Mesenchymal stem cell (in vitro differentiated cells and primary cell): ENCODE results near the gene ADGRL3.
A peak's percentile ranks its signal among the peaks of the same experiment; 100 is the strongest.

Source experiments
- DNase-seq: peaks from one replicate; pipeline ENCODE4 v3.0.0-alpha.2; 2013
- H2AFZ ChIP-seq: one replicate; pipeline ENCODE4 v1.6.1; 2013; ENCODE audit warnings: low read depth, mild to moderate bottlenecking, control low read depth, inconsistent platforms, low read length, moderate library complexity
- H2AK5ac ChIP-seq: 2 replicates; pipeline ENCODE4 v1.6.1; 2013; ENCODE audit warnings: low read length, moderate library complexity, mild to moderate bottlenecking, inconsistent platforms; ENCODE audit not compliant: severe bottlenecking
- H2BK120ac ChIP-seq: one replicate; pipeline ENCODE4 v1.6.1; 2013; ENCODE audit warnings: low read depth, mild to moderate bottlenecking, inconsistent platforms, low read length, moderate library complexity
- H2BK12ac ChIP-seq, 2 experiments: one replicate each; pipeline ENCODE4 v1.6.1; 2013; ENCODE audit warnings: inconsistent platforms in 2 of 2, low read length in 2 of 2, mild to moderate bottlenecking in 2 of 2, moderate library complexity in 2 of 2, control low read depth in 1 of 2
- H2BK15ac ChIP-seq: one replicate; pipeline ENCODE4 v1.6.1; 2013; ENCODE audit warnings: mild to moderate bottlenecking, low read depth, inconsistent platforms; ENCODE audit not compliant: poor library complexity, severe bottlenecking
- H2BK5ac ChIP-seq: 2 replicates; pipeline ENCODE4 v1.6.1; 2013; ENCODE audit warnings: low read depth, mild to moderate bottlenecking, low read length, control low read depth, inconsistent platforms; ENCODE audit not compliant: poor library complexity, severe bottlenecking
- H3K14ac ChIP-seq, 2 experiments: one replicate each; pipeline ENCODE4 v1.6.1; 2013; ENCODE audit warnings: inconsistent platforms in 2 of 2, low read length in 2 of 2, control low read depth in 1 of 2, mild to moderate bottlenecking in 1 of 2, moderate library complexity in 1 of 2
- H3K18ac ChIP-seq, 2 experiments: one replicate each; pipeline ENCODE4 v1.6.1; 2013; ENCODE audit warnings: inconsistent platforms in 2 of 2, low read length in 2 of 2, control low read depth in 1 of 2, low read depth in 1 of 2, mild to moderate bottlenecking in 1 of 2
- H3K23ac ChIP-seq, 2 experiments: one replicate each; pipeline ENCODE4 v1.6.1; 2013; ENCODE audit warnings: inconsistent platforms in 2 of 2, low read length in 2 of 2, mild to moderate bottlenecking in 2 of 2, moderate library complexity in 2 of 2, control low read depth in 1 of 2
- H3K27ac ChIP-seq: 2 replicates; pipeline ENCODE4 v1.5.1; 2013; ENCODE audit warnings: mild to moderate bottlenecking, moderate library complexity, low read length, control low read depth, inconsistent platforms; ENCODE audit not compliant: poor library complexity, severe bottlenecking
- H3K27me3 ChIP-seq, 2 experiments: 2 replicates each; pipeline versions ENCODE4 v1.6.1 to v1.7.0; 2013; ENCODE audit warnings: low read length in 2 of 2, mild to moderate bottlenecking in 2 of 2, moderate library complexity in 2 of 2, control low read depth in 1 of 2, inconsistent platforms in 1 of 2; ENCODE audit not compliant: control insufficient read depth in 1 of 2, insufficient read depth in 1 of 2
- H3K36me3 ChIP-seq, 2 experiments: 2 replicates each; pipeline versions ENCODE4 v1.6.1 to v1.7.0; 2013; ENCODE audit warnings: low read length in 2 of 2, control low read depth in 1 of 2, inconsistent platforms in 1 of 2, low read depth in 1 of 2, mild to moderate bottlenecking in 1 of 2; ENCODE audit not compliant: insufficient read depth in 2 of 2, control insufficient read depth in 1 of 2
- H3K4ac ChIP-seq, 2 experiments: one replicate each; pipeline ENCODE4 v1.6.1; 2013; ENCODE audit warnings: inconsistent platforms in 2 of 2, low read length in 2 of 2, mild to moderate bottlenecking in 2 of 2, moderate library complexity in 2 of 2, control low read depth in 1 of 2, low read depth in 1 of 2
- H3K4me1 ChIP-seq: 2 replicates; pipeline ENCODE4 v1.6.1; 2013; ENCODE audit warnings: low read depth, low read length, control low read depth; ENCODE audit not compliant: control insufficient read depth, insufficient read depth
- H3K4me2 ChIP-seq: 2 replicates; pipeline ENCODE4 v1.6.1; 2013; ENCODE audit warnings: low read length, mild to moderate bottlenecking, inconsistent platforms; ENCODE audit not compliant: poor library complexity, severe bottlenecking
- H3K4me3 ChIP-seq, 2 experiments: 2 replicates each; pipeline versions ENCODE4 v1.5.1 to v1.7.0; 2013; ENCODE audit warnings: low read length in 2 of 2, mild to moderate bottlenecking in 2 of 2, control low read depth in 1 of 2, low read depth in 1 of 2; ENCODE audit not compliant: insufficient read depth in 1 of 2
- H3K79me1 ChIP-seq: replicated peaks from 2 replicates; pipeline ENCODE4 v1.6.1; 2013; ENCODE audit warnings: mild to moderate bottlenecking, control low read depth, low read length, inconsistent platforms; ENCODE audit not compliant: poor library complexity, severe bottlenecking
- H3K9ac ChIP-seq: 2 replicates; pipeline ENCODE4 v1.7.0; 2013; ENCODE audit warnings: mild to moderate bottlenecking, low read length, moderate library complexity
- H3K9me3 ChIP-seq: 2 replicates; pipeline ENCODE4 v1.7.0; 2013; ENCODE audit warnings: mild to moderate bottlenecking, low read length; ENCODE audit not compliant: control insufficient read depth
- H4K8ac ChIP-seq: one replicate; pipeline ENCODE4 v1.6.1; 2013; ENCODE audit warnings: inconsistent platforms, mild to moderate bottlenecking, low read length, moderate library complexity
- H4K91ac ChIP-seq: one replicate; pipeline ENCODE4 v1.6.1; 2013; ENCODE audit warnings: mild to moderate bottlenecking, low read length, inconsistent platforms
- WGBS: methylation state at CpG from one replicate; pipeline ENCODE4 v1.1.7; 2013; ENCODE audit warnings: mixed read lengths; 5-methylcytosine and 5-hydroxymethylcytosine counted together

ADGRL3 gene

GRCh38 chr4:61992351-61992750 lies 792.2 kb downstream of the ADGRL3 start:
- H3K9me3 ChIP-seq = no peaks in the 10 kb centered on the region
- no peak overlapping the region for H4K8ac ChIP-seq
- no peak overlapping the region for H3K4ac ChIP-seq
- no peak overlapping the region for H3K14ac ChIP-seq
- no peak overlapping the region for H3K9ac ChIP-seq
- H2AK5ac ChIP-seq = no peak overlapping the region
- no peak for DNase-seq
- no peak overlapping the region for H2BK12ac ChIP-seq
- H3K27ac ChIP-seq = no peak overlapping the region
- H3K23ac ChIP-seq = no peak overlapping the region
- no peak overlapping the region for H2BK120ac ChIP-seq
- no peak overlapping the region for H2BK15ac ChIP-seq
- no peaks in the 10 kb centered on the region for H3K27me3 ChIP-seq
- no peak overlapping the region for H3K4me2 ChIP-seq
- no peaks in the 10 kb centered on the region for H3K79me1 ChIP-seq
- H3K4me3 ChIP-seq = no peak overlapping the region
- H2AFZ ChIP-seq = no peak overlapping the region
- no peak overlapping the region for H3K18ac ChIP-seq
- H3K36me3 ChIP-seq = no peaks in the 10 kb centered on the region
- H3K4me1 ChIP-seq = peaks cover 1% of the 10 kb centered on the region
- H4K91ac ChIP-seq = no peak overlapping the region
- H2BK5ac ChIP-seq = no peak overlapping the region
- no CpG with 5 or more reads among the region's 2 CpGs for WGBS

GRCh38 chr4:61994036-61994435 lies 793.9 kb downstream of the ADGRL3 start:
- H3K23ac ChIP-seq = no peak overlapping the region
- H3K27ac ChIP-seq = no peak overlapping the region
- peaks cover 1% of the 10 kb centered on the region for H3K4me1 ChIP-seq
- no peaks in the 10 kb centered on the region for H3K9me3 ChIP-seq
- H3K36me3 ChIP-seq = no peaks in the 10 kb centered on the region
- H3K18ac ChIP-seq = no peak overlapping the region
- WGBS = 74% methylated on average over 5 of the region's 6 CpGs
- no peak overlapping the region for H4K91ac ChIP-seq
- no peak overlapping the region for H3K14ac ChIP-seq
- H2BK12ac ChIP-seq = no peak overlapping the region
- no peak overlapping the region for H2BK5ac ChIP-seq
- H2AK5ac ChIP-seq = no peak overlapping the region
- no peaks in the 10 kb centered on the region for H3K79me1 ChIP-seq
- no peak overlapping the region for H4K8ac ChIP-seq
- no peak overlapping the region for H2BK15ac ChIP-seq
- peak; percentile 73 for DNase-seq
- no peak overlapping the region for H3K9ac ChIP-seq
- H3K4ac ChIP-seq = no peak overlapping the region
- no peak overlapping the region for H2BK120ac ChIP-seq
- no peak overlapping the region for H3K4me3 ChIP-seq
- no peaks in the 10 kb centered on the region for H3K27me3 ChIP-seq
- H2AFZ ChIP-seq = no peak overlapping the region
- no peak overlapping the region for H3K4me2 ChIP-seq

- no CpG with 5 or more reads among the region's 2 CpGs for WGBS
Observed at GRCh38 chr4:61995717-61996340, 795.7 kb downstream of the ADGRL3 start.

GRCh38 chr4:61996943-61997342 lies 796.8 kb downstream of the ADGRL3 start:
- no peak overlapping the region for H2AK5ac ChIP-seq
- no peak overlapping the region for H3K14ac ChIP-seq
- no peak overlapping the region for H2BK15ac ChIP-seq
- H3K23ac ChIP-seq = no peak overlapping the region
- H4K8ac ChIP-seq = no peak overlapping the region
- H2AFZ ChIP-seq = no peak overlapping the region
- no peak overlapping the region for H4K91ac ChIP-seq
- no peaks in the 10 kb centered on the region for H3K36me3 ChIP-seq
- no peak overlapping the region for H2BK120ac ChIP-seq
- no peak overlapping the region for H3K9ac ChIP-seq
- no peak overlapping the region for H3K4me3 ChIP-seq
- H3K4ac ChIP-seq = no peak overlapping the region
- H3K18ac ChIP-seq = no peak overlapping the region
- DNase-seq = no peak
- no peak overlapping the region for H2BK12ac ChIP-seq
- H3K4me2 ChIP-seq = no peak overlapping the region
- peaks cover 1% of the 10 kb centered on the region for H3K4me1 ChIP-seq
- WGBS = no CpG with 5 or more reads among the region's 1 CpG
- H3K27me3 ChIP-seq = no peaks in the 10 kb centered on the region
- H3K27ac ChIP-seq = no peak overlapping the region
- no peaks in the 10 kb centered on the region for H3K79me1 ChIP-seq
- no peaks in the 10 kb centered on the region for H3K9me3 ChIP-seq
- no peak overlapping the region for H2BK5ac ChIP-seq

More at GRCh38 chr4:61995717-61996340, 795.7 kb downstream of the ADGRL3 start:
- H2AFZ ChIP-seq = no peak overlapping the region
- no peak overlapping the region for H3K23ac ChIP-seq
- H2BK120ac ChIP-seq = no peak overlapping the region
- no peak overlapping the region for H4K8ac ChIP-seq
- no peak overlapping the region for H3K4ac ChIP-seq
- no peak overlapping the region for H3K27ac ChIP-seq
- H3K9me3 ChIP-seq = no peaks in the 10 kb centered on the region
- H3K36me3 ChIP-seq = no peaks in the 10 kb centered on the region
- no peaks in the 10 kb centered on the region for H3K27me3 ChIP-seq
- H2AK5ac ChIP-seq = no peak overlapping the region
- DNase-seq = no peak
- H2BK5ac ChIP-seq = no peak overlapping the region
- no peak overlapping the region for H4K91ac ChIP-seq
- no peak overlapping the region for H3K9ac ChIP-seq
- H3K79me1 ChIP-seq = no peaks in the 10 kb centered on the region
- H3K4me1 ChIP-seq = peaks cover 1% of the 10 kb centered on the region
- no peak overlapping the region for H3K14ac ChIP-seq
- no peak overlapping the region for H3K18ac ChIP-seq
- H2BK12ac ChIP-seq = no peak overlapping the region
- H2BK15ac ChIP-seq = no peak overlapping the region
- H3K4me2 ChIP-seq = no peak overlapping the region
- no peak overlapping the region for H3K4me3 ChIP-seq
